ENCODE data around the gene ARL14EP. TPM values are rescaled to one million over a fixed set of nuclear protein-coding genes. Genes with fewer than 3 reads are reported as not detected.

The ARL14EP gene
- total and polyA plus RNA-seq, 8 donors = 5.4 to 16.9 (median 11.5) TPM

- no peaks in the 10 kb centered on the region for H3K27me3 ChIP-seq
- no peaks in the 10 kb centered on the region for H3K9me3 ChIP-seq
- peak overlapping the region in 3 of 4 donors; percentile 57 to 74 (median 70) for H3K4me3 ChIP-seq
- no peak for FAIRE-seq
- WGBS, 2 donors = 60 to 72% methylated on average over 6 of the region's 6 CpGs
- ATAC-seq = no peak
- H3K27ac ChIP-seq = no peak overlapping the region
- H3K4me1 ChIP-seq = peaks cover 5 to 29% (median 15%) of the 10 kb centered on the region in 3 donors
- no peak for DNase-seq
- TF ChIP-seq CTCF (IDR thresholded peaks at IDR 0.05) = no peak
- intact Hi-C loops (cut with DNase I) = no loop called here
- no peaks in the 10 kb centered on the region for H3K36me3 ChIP-seq
Measured at GRCh38 chr11:30322191-30322590, 713 bp upstream of the ARL14EP start.

GRCh38 chr11:30326114-30326778 lies 3.3 kb downstream of the ARL14EP start:
- H3K9me3 ChIP-seq = no peaks in the 10 kb centered on the region
- no peak for TF ChIP-seq CTCF (IDR thresholded peaks at IDR 0.05)
- peaks cover 5 to 40% (median 22%) of the 10 kb centered on the region in 3 donors for H3K4me1 ChIP-seq
- no peak for DNase-seq
- H3K27me3 ChIP-seq = no peaks in the 10 kb centered on the region
- no peak for FAIRE-seq
- peak overlapping the region in 1 of 4 donors; percentile 17 for H3K27ac ChIP-seq
- H3K36me3 ChIP-seq = peaks cover 0 to 2% (median 0%) of the 10 kb centered on the region in 3 donors
- H3K4me3 ChIP-seq = no peak overlapping the region
- intact Hi-C loops (cut with DNase I) = no loop called here
- 59 to 60% methylated on average over 2 of the region's 2 CpGs for WGBS, 2 donors
- no peak for ATAC-seq

GRCh38 chr11:30326906-30327305 lies 4.0 kb downstream of the ARL14EP start:
- H3K9me3 ChIP-seq = no peaks in the 10 kb centered on the region
- intact Hi-C loops (cut with DNase I) = no loop called here
- TF ChIP-seq CTCF (IDR thresholded peaks at IDR 0.05) = no peak
- no peak overlapping the region for H3K4me3 ChIP-seq
- no peak for FAIRE-seq
- 78 to 82% methylated on average over 2 of the region's 2 CpGs for WGBS, 2 donors
- H3K36me3 ChIP-seq = peaks cover 0 to 2% (median 0%) of the 10 kb centered on the region in 3 donors
- H3K4me1 ChIP-seq = peaks cover 5 to 38% (median 22%) of the 10 kb centered on the region in 3 donors
- no peak overlapping the region for H3K27ac ChIP-seq
- no peak for ATAC-seq
- no peaks in the 10 kb centered on the region for H3K27me3 ChIP-seq
- no peak for DNase-seq

- intact Hi-C loops (cut with DNase I) = no loop called here
Measured at GRCh38 chr11:30328681-30329080, 5.8 kb downstream of the ARL14EP start.

More at GRCh38 chr11:30328681-30329080, 5.8 kb downstream of the ARL14EP start:
- Histone ChIP-seq H3K27ac (no peak overlapping the region), H3K36me3 (peaks cover 0 to 4% (median 2%) of the 10 kb centered on the region in 3 donors), H3K27me3 (no peaks in the 10 kb centered on the region), H3K4me1 (peaks cover 0 to 32% (median 22%) of the 10 kb centered on the region in 3 donors), H3K4me3 (no peak overlapping the region), H3K9me3 (no peaks in the 10 kb centered on the region)
- no peak for FAIRE-seq
- no peak for TF ChIP-seq CTCF (IDR thresholded peaks at IDR 0.05)
- ATAC-seq = no peak
- DNase-seq = no peak

All from pancreas (tissue), 10 donors.